HK-2 (cell line): ENCODE results near the gene C16orf74.

Source experiments
- DNase-seq: peaks from one replicate; pipeline ENCODE4 v3.0.0-alpha.2; 2018; ENCODE audit not compliant: unreplicated experiment

Gene C16orf74

DNA sequence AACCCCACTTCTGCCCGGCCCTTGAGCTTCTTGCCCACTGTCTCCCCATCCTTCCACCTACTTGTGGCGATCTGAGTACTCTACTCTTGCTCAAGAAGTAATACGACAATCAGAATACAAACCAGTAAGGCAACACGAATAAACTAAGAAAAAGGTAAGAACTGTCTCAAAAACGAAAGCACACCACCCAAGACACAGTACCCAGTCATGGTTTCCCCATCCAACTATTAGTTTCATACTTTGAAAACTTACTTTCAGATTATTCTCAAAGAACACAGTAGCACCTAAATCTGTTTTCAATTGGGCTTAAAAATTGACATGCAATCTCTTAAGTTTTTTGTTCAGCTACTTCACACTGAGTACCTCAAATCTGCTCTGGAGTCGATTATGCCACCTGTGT is 76.1 kb downstream of the C16orf74 start:
- DNase-seq, result no peak

DNA sequence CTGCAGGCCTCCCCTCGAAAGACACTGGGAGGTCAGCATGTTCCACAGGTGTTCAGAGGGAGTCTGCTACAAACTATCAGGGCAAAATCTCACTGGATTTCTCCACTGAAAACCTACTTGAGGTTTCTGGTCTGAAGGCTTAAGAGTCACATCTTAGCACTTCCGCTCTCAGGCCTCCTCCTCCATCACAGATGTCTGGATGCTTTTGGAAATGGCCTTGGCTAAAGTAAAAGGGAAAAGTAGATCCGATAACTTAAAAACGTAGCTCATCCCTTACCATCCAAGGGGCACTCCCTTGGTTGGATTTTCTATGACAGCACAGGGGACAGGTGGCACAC is 76.5 kb downstream of the C16orf74 start:
- no peak for DNase-seq

DNA sequence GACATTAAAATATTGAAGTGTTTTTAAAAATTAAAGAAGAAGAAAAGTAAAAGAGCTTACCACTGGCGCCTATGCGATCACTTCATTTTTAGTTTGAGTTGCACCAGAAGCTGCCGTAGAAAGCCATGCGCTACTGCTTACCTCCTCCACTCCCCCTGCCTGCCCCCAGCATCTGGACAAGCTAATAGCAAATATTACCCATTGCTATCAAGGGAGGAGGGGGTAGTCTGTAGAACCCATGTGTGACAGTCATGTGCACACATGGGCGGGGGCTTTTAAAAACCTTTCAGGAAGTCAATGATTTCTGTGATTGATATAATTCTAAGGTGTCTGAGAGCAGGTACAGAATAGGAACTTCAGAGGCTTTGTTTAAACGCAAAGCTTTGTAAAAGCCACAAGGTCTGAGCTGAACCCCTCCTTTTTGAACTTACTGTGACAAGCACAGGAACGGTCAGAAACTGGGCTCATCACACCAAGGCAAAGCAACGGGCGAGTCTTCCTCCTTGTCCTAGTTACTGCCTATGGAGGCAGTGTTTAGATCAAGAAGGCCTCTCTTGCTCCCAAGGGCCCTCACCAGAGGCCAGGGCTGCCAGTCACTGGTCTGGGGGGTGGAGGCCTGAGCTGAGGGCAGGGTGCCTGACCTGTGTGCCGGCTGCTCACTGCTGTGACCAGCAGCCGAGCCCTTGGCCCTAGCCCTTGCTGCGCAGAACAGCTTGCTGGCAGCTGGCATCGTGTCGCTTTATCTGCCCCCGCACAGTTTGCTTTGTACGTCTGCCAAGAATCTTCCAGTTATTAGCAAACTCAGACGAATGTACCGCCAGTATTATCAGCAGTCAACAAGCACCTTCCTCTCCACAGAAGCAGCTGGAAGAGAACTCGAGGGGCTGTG is 77.1 kb downstream of the C16orf74 start:
- no peak for DNase-seq

DNA sequence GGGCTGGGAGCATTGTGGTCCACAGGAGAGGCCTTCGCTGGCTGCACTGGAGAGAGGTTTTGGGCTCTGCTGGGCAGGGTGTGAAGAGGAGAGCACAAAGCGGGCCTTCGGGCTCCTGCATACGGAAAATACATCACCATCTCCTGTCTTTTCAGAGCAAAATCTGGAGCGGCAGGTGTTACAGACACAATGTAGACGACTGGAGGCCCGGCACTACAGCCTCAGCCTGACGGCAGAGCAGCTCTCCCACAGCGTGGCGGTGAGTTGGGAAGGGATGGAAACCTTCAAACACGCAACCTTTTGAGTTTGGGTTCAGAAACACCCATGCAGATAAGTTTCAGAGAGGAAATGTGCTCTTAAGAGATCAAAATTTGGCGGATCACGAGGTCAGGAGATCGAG is 80.1 kb downstream of the C16orf74 start:
- DNase-seq, result no peak

DNA sequence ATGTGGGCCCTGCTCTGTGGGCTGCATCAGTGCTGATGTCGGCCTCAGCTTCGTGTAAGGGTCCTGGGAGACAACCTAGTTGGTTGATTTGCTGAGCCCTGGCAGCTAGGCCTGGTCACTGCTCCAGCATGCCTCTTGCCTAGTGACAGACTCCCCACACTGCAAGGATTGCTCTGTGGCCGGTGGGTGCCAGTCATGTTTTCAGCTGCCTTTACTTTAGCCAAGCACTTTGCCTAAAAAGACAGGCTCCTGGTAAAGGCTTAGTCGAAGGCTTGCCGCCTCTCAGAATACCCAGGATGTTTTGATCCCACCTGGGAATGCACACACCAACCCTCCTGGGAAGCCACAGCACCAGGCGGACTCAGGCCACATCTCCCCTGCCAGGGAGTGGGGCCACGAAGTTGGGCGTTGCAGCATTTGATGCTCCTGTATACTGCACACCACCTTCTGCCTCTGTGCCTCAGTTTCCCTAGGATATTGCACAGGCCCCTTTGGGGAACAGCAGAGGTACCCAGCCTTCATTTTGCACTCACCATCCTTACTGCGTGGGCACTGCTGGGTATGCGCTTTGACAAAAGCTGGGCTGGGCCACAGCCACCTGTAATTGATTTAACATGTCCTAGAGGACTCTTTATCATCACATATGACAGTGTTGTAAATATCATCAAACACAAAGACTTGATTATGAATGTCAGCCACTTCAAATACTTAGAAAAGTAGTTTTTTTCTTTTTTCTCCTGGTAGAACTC is 82.0 kb downstream of the C16orf74 start:
- no peak for DNase-seq

DNA sequence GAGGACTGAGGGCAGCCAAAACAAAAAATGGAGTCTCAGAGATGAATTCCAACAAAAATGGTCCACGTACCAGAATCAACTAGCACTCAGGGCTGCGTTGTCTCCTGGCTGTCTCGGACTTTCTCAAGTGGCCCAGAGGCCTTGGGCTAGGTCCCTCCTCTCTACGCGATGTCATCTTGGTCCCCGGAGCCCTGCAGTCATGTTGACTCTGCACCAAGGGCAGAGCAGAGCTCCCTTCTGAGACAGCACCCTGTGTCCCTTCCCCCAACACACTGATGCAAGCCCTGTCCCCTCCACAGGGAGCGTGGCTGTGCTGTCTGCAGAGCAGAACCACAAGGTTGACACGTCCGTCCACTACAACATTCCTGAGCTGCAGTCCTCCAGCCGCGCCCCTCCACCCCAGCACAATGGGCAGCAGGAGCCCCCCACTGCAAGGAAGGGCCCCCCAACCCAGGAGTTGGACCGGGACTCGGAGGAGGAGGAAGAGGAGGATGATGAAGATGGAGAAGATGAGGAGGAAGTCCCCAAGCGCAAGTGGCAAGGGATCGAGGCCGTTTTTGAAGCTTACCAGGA is 83.0 kb downstream of the C16orf74 start:
- DNase-seq, result no peak

DNA sequence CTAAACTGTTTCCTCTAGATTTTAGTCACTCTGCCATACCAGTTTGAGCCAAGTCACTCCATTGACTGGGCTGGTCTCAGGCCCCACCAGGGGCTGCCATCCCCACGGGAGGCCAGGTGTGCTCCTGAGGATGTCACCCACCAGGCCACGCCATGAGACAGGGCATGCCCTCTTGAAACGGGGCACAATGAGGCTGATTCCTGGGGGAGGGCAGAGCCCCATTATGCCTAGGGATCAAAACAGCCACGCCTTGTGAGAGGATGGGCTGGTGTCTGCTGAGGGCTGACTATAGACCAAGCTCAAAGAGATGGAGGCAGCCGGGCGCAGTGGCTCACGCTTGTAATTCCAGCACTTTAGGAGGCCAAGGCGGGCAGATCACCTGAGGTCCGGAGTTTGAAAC is 83.6 kb downstream of the C16orf74 start:
- no peak for DNase-seq

DNA sequence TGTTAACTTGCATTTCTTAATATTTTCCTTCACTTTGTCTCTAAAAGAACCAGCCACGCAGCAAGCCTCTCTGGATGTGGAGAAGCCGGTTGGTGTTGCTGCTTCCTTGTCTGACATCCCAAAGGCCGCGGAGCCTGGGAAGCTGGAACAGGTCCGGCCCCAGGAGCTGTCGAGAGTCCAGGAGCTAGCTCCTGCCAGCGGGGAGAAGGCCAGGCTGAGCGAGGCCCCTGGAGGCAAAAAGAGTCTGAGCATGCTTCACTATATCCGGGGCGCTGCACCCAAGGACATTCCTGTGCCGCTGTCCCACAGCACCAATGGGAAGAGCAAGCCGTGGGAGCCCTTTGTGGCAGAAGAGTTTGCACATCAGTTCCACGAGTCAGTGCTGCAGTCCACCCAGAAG is 85.0 kb downstream of the C16orf74 start:
- no peak for DNase-seq

DNA sequence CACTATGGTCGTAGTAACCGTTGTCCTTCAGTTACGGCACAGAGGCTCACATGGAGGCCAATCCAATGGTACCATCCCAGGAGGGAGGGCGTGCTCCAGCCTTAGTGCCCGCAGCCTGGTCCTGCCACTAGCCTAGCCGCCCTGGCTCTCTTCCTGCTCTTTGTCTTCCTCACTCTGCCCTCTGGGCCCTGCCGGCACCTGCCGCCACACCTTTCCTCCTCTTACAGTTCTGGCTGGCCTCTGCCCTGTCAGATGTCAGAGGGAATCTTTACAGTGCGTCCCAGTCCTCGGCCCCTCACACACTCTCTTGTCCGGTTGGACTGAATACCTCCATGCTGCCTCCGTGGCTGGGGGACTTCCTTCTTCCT is 85.5 kb downstream of the C16orf74 start:
- DNase-seq, result no peak

DNA sequence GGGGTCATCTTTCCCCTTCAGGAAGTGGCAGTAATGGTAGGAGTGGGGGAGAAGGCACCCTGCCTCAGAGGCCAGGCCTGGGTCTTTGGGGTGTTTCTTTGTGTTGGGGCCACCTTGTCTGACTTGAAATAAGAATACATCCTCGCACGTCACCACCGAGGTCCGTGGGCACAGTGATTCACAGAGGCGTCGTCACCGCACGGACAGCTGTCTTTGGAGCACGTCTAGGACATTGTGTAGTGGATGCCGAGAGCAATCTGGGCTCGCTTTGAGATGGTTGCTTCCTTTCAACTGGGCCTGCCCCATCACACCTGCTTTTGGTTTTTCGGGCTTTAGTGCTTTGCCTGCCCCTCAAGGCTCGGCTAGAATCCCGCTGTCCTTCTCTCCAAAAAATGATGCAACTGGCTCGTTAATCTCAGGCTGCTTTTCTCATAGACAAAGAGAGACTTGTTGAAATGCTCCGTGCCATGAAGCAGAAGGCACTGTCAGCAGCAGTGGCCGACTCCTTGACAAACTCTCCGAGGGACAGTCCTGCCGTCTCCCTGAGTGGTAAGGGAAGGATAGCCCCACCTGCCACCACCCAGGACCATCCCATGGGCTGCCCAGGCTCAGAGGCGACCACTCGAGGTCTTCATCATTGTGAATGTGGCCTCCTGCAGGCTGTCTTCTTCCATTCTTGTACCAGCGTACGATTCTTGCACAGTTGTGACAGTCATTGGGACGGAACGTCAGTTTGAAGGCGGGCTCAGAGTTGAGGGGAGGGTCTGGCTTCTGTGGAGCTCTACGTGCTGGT is 86.1 kb downstream of the C16orf74 start:
- no peak for DNase-seq

DNA sequence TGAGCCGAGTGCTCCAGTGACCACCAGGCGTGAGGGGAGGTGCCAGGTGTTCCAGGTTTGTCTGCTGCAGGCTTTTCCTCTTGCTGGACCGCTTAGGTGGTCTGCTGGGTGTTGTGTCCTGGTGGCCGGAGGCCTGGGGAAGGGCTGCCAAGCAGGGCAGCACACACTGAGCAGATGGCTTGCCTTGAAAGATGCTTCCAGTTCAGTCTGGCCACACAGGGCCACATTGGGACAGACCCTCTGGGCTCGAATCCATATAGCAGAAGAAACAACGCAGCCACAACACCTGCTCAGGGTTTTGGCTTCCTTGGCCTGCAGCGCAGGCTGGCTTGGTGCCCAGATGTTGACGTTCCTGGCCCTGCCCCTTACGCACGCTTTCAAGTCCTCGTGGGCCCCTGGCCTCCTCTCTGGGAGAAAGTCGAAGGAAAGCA is 87.0 kb downstream of the C16orf74 start:
- DNase-seq, result no peak

DNA sequence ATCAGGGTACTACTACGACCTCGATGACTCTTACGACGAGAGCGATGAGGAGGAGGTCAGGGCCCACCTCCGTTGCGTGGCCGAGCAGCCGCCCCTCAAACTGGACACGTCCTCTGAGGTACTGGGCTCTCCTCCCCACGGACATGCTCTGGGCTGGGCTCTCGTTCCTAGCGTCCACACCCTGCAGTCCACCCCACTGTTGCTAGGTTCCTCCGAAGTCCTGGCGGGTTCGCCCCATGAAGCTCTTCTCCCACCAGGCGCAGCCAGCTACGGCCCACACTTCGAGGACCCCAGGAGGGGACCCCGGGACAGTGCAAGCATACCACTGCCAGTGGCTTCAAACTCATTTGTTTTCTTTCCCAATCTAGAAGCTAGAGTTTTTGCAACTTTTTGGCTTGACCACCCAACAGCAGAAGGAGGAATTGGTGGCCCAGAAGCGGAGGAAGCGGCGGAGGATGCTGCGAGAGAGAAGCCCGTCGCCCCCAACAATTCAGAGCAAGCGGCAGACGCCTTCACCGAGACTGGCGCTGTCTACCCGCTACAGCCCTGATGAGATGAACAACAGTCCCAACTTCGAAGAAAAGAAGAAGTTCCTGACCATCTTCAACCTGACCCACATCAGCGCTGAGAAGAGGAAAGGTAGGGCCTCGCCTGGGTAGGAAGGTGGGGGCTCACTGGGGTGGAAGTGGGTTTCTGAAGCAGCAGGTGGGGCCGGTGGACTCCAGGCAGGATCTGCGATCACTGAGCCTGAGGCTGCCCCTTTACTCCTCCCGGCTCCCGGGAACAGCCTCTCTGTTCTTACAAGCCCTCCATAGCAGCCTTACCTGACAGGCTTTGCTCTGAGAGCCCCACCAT is 87.7 kb downstream of the C16orf74 start:
- DNase-seq, result no peak

DNA sequence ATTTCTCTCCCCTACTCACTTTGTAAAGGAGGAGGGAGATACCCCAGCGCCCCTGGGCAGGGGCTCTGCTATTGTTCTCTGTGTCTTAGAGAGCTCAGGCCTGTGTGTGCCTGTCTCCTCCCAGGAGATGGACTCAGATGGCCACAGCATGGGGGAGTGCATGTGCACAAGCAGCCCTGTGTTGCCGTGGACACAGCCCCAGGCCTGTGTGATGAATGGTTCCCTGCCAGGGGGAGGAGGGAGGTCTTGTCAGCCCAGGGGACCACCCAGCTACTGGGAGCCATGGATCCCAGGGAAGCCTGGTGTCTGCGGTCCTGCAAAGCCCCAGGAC is 88.4 kb downstream of the C16orf74 start:
- DNase-seq, result no peak

DNA sequence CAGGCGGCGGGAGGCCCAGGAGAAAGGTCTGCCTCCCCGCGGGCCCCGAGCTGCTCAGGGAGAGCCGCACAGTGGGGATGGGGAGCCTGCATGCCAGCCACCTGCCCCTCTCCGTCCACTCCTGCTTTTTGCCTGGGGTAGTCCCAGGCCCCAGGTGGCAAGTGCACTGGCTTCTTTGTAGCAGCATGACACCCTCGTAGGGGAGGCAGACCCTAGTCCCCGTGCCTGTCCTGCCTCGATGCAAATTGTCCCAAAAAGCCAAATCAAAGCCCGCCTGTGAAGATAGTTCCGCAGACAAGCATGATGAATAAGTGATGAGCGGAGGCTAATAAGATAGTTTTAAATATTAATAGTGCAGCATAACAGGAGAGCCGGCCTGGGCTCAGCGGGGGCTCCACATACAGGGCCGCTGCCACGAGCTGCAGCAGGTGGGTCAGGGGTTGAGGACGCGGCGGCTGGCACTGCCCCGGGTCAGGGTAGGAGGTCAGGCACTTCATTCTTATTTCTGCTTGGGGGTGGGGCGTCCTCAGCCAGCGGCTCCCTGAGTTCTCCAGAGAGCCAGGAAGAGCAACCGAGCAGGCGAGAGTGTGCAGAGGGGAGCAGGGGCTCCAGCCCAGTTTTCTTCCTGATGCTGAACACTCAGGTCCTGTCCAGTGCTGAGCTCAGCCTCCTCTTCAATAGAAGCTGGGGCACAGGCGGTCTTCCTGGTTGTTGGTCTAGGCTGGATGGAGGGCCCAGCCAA is 89.0 kb downstream of the C16orf74 start:
- no peak for DNase-seq

DNA sequence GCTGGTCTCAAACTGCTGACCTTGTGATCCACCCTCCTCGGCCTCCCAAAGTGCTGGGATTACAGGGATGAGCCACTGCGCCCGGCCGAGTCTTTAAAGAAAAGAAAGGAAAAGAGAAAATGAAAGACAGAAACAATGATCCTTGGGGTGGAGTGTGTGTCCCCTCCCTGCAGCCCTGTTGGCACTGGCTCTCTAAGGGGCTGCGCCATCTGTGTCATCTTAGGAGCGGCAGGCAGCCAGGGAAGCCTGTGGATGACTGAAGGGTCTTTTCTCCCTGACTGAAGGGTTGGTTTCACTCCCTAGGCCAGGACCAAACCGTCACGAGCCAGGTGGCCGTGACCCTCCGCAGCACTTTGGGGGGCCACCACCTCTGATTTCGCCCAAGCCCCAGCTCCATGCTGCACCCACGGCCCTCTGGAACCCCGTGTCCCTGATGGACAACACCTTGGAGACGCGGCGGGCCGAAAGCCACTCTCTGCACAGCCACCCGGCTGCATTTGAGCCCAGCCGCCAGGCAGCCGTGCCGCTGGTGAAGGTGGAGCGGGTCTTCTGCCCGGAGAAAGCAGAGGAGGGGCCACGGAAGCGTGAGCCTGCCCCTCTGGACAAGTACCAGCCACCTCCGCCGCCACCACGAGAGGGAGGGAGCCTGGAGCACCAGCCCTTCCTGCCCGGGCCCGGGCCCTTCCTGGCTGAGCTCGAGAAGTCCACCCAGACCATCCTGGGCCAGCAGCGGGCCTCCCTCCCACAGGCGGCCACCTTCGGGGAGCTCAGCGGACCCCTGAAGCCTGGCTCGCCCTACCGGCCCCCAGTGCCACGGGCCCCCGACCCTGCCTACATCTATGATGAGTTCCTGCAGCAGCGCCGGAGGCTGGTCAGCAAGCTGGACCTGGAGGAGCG is 89.8 kb downstream of the C16orf74 start:
- no peak for DNase-seq

DNA sequence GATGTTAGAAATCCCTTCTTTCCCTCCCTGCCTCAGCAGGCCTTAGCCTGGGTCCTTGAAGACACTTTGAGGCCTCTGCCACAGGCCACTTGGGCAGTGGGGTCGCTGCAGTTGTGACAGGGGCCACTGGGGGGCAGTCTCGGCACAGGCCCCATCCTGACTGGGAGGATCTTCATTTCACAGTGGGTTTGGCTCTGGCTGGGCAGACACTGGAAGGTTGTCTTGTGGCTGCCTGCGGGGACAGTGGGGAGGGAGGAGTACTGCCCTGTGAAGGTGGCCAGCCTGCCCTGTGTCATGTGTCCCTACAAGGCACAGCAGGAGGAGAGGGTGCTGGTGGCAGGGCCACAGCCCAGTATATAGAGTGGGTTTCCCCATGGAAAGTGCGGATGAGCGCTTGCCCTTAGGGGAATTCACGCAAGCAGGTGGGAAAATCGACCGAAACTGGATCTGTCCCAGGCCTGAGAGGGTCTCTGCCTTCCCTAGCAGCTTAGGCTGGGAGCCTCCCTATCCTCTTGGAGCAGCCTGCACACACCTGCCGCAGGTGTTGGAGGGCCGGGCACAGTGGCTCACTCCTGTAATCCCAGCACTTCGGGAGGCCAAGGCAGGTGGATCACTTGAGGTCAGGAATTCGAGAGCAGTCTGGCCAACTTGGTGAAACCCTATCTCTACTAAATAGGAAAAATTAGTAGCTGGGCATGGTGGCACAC is 90.9 kb downstream of the C16orf74 start:
- peak; percentile 73 for DNase-seq

DNA sequence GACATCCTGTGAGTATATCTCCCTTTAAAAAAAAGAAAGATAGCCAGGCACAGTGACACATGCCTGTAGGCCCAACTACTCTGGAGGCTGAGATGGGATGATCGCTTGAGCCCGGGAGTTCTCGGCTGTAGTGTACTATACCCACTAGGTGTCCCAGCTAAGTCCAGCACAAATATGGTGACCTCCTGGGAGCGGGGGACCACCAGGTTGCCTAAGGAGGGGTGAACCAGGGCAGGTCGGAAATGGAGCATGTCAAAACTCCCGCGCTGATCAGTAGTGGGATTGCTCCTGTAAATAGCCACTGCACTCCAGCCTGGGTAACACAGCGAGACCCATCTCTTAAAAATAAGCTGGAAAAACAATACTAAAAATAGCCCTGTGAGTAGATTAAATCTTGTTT is 91.6 kb downstream of the C16orf74 start:
- no peak for DNase-seq

DNA sequence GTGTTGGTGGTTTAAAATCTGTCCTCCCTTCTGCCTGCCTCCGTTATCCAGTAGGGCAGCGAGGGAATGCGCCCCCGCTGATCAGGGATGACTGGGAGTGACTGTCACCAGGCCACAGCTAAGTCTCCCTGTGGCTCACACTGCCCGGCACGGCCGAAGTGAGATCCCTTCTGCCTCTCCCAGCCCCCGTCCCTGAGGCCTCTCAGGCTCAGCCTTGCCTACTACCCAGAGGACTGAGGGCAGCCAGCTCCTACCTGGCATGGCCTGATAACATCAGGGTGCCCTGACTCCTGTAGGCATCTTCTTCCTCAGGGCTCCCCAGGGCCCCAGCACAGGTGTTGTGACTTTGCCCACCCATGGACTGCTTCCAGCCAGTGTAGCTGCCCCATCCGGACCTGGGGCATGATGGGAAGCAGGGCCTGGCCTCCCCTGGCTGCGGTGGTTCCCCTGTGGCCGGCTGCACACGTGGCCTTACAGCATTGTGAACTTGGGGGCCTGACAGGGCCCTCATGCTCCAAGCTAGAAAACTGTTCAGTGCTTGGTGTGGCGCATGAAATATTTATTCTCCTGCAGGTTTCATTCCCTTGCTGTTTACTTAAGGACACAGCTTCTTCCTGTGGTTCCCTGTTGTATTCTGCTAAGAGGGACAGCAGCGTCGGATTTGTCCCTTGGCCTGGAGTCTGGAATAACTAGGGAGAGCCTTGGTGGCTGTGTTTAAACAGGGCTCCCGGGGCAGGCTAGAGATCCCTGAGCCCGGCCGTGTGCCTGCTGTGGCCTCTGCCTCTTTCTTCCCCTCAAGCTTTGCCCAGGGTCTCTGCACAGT is 92.2 kb downstream of the C16orf74 start:
- DNase-seq, result no peak
